NCI-H2081 treated with DMSO at 0.1 percent for 48 hours (cell line): ENCODE results near the gene PARD6G.
"Not testable (repeated sequence)": the region's sequence is repeated elsewhere in the genome, so short reads cannot be mapped to it uniquely, and the experiment has no call there.

Source experiments
- DNase-seq: peaks from one replicate; lab custom pipeline; 2025; lab: John Stamatoyannopoulos, UW

The PARD6G gene, protein sequence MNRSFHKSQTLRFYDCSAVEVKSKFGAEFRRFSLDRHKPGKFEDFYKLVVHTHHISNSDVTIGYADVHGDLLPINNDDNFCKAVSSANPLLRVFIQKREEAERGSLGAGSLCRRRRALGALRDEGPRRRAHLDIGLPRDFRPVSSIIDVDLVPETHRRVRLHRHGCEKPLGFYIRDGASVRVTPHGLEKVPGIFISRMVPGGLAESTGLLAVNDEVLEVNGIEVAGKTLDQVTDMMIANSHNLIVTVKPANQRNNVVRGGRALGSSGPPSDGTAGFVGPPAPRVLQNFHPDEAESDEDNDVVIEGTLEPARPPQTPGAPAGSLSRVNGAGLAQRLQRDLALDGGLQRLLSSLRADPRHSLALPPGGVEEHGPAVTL

DNA sequence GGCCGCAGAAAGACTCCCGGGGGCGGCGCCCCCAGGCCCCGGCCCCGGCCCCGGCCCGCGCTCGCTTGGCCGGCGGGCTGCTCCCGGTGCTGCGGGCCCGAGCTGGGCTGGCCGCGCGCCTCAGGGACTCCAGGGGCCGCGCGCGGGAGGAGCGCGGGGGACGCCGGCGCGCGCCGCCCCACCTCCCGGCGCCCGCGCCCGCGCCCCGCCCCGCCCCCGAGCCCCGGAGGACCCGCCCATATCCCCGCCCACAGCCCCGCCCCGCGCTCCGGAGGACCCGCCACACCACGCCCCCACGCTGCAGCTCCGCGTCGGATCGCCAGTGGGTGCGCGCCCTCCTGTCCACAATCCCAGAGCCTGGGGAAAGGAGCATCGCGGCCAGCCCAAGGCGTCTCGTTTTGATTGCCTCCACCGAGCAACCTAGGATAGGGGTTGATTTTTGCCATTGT is at the start of gene PARD6G:
TSS of gene PARD6G (minus strand) at position 122 of the 449 bp plus-strand sequence. CDS start 166 bp downstream, outside the sequence.
- DNase-seq: peak; percentile 4

DNA sequence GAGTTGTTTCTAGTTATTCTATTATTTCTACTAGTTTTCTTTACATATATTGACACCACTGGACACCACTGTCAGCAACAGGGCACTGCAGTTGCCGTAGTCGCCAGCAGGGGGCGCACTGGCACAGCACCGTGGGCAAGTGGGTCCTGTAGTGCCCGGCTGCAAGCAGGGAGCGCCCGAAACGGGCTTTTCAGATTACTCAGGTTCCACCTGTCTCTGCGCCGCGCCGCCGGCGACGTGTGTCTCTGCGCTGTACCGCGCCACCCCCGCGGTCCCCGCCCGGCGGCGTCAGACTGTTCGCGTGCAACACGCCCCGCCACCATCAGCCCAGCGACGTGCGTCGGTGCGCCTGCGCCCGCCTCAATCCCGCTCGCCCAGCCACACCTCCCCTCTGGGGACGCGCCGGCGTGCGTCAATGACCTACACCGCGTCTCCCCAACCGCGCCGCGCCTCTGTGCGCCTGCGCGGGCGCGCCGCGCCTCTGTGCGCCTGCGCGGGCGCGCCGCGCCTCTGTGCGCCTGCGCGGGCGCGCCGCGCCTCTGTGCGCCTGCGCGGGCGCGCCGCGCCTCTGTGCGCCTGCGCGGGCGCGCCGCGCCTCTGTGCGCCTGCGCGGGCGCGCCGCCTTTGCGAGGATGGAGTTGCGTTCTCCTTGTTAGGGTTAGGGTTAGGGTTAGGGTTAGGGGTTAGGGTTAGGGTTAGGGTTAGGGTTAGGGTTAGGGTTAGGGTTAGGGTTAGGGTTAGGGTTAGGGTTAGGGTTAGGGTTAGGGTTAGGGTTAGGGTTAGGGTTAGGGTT is 15.1 kb upstream of the PARD6G start:
- DNase-seq: not testable (repeated sequence)

DNA sequence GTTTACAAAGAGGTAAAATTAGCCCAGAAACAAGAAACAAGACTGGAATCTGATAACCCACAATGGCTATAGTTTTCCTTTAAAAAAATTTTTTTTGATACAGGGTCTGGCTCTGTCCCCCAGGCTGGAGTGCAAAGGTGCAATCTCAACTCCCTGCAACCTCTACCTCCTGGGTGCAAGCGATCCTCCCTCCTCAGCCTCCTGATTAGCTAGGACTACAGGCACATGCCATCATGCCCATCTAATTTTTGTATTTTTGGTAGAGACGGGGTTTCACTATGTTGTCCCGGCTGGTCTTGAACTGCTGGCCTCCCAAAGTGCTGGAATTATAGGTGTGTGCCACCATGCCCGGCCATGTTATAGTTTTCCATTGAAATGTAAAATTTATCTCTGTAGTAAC is 12.3 kb upstream of the PARD6G start:
- DNase-seq: no peak

DNA sequence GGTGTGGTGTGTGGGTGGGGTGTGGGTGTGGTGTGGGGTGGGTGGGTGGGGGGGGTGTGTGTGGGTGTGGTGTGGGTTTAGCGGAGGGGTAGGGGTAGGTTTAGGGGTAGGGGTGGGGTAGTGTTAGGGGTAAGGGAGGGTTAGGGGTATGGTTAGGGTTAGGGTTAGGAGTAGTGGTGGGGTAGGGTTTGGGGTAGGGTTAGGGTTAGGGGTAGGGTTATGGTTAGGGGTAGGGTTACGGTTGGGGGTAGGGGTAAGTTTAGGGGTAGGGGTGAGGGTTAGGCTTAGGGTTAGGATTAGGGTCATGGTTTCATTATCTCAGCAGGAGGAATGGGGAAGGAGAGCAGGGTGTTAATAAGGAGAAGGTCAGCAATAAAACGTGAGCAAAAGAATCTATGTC is 11.3 kb upstream of the PARD6G start:
- DNase-seq: no peak

DNA sequence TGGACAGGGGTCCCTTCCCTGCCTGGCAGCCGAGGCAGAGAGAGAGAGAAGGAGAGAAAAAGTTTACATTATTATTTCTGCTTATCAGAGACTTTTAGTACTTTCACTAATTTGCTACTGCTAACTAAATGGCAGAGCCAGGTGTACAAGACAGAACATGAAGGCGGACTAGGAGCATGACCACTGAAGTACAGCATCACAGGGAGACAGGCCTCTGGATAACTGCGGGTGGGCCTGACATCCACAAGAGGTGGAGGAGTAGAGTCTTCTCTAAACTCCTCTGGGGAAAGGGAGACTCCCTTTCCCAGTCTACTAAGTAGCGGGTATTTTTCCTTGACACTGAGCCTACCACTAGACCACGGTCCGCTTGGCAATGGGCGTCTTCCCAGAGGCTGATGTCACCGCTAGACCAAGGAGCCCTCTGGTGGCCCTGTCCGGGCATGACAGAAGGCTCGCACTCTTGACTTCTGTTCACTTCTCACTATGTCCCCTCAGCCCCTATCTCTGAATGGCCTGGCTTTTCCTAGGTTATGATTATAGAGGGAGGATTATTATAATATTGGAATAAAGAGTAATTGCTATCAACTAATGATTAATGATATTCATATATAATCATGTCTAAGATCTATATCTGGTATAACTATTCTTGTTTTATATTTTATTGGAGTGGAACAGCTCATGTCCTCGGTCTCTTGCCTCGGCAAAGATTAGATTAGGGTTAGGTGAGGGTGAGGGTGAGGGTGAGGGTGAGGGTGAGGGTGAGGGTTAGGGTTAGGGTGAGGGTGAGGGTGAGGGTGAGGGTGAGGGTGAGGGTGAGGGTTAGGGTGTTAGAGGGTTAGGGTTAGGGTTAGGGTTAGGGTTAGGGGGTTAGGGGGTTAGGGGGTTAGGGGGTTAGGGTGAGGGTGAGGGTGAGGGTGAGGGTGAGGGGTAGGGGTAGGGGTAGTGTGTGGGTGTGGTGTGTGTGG is 10.5 kb upstream of the PARD6G start:
- DNase-seq: not testable (repeated sequence)

DNA sequence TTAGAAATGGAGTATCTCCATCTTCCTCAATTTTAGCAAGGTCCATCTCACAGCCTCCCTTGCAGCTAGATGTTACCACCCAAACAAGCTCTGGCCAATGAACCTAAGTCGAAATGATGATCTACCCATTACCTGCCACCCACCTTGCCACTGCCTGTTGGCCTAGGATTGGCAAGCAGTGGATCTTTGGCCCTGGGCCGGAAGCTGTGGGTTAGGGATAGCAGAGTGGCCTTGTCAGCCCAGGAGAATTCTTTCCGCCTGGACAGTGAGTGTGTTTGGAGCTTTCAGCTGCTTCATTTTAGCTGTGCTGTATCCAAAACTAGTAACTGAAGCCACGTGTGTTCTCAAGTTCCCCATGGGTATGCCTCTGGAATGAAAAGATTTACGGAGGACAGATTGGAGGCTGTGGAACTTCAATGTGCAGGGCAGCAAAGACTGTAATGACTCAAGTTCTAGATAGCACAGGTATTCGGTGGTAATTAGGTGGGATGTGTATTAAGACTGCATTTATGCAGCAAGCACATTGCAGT is 7.7 kb upstream of the PARD6G start:
- no peak for DNase-seq

DNA sequence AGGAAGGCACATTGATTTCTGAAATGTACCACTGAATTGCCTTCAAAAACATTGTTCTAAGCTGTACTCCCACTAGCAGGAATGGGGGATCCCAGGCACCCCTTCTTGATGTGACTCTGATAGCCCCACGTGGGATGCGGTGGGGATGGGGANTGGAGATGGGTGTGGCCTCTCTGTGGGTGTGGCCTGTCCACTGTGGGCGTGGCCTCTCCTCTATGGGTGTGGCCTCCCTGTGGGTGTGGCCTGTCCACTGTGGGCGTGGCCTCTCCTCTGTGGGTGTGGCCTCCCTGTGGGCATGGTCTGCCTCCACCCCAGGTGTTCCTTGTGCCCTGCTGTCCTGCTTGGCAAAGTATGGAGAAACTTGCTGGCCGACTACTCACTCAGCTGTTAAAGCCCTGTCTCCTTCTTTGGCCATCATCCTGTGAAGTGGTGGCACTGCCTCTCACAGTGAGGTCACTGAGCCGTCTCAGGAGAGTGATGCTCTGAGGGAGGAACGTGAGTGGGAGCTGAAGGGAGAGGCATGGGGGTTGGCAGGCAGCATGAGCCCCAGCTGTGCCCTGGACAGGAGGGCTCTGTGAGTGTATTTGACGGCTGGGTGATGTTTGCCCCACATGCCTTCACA is 6.7 kb upstream of the PARD6G start:
- no peak for DNase-seq

DNA sequence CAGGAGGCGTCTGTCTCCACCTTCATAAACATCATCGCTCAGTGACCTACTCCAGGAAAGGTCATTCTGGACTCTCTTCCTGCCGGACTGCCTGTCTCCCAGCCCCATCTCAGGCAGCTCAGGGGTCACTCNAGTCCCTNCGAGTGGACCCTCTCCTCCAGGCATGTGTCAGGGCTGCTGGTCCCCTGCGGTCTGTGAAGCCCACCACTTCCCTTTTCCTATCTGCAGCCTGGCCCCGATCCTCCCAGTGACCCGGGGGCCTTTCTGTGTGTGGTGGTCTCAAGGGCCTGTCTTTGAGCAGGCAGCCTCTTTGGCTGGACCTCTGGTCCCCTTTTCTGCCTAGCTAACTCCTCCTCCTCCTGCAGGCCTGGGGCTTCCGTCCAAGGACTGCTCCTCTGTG is 5.9 kb upstream of the PARD6G start:
- no peak for DNase-seq

DNA sequence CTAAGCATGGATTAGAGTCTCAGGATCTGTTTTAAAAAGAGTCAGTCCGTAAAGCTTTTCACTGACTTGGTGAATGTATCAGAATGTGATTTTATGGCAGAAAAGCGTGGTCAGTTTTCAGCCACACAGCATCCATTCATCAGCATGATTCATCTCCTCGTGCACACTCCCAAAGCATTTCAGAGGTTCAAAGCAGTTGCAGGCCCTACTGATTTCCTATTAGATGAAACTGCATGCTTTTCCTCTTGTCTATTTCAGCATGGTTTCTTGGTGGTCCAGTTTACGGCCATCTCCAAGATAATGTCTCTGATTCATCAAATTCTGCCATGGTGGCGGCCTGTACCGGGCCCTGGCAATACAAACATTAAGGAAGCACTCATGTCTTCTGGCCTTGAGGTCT is 4.8 kb upstream of the PARD6G start:
- DNase-seq: no peak

DNA sequence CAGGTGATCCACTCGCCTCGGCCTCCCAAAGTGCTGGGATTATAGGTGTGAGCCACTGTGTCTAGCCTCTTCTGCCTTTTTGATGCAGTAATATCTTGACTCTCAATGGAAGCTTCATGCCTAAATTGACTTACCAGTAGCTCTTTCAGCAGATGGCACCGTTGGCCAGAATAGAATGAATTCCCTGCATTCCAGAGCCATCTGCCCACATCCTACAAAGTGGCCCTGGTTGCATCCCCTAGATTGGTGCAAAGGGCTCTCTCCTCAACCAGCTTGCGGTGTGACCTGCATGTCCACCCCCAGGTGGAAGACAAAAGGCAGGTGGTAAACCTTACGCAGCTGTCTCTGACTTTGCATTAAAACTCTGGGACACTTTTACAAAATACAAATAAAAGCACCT is 4.4 kb upstream of the PARD6G start:
- DNase-seq: no peak

DNA sequence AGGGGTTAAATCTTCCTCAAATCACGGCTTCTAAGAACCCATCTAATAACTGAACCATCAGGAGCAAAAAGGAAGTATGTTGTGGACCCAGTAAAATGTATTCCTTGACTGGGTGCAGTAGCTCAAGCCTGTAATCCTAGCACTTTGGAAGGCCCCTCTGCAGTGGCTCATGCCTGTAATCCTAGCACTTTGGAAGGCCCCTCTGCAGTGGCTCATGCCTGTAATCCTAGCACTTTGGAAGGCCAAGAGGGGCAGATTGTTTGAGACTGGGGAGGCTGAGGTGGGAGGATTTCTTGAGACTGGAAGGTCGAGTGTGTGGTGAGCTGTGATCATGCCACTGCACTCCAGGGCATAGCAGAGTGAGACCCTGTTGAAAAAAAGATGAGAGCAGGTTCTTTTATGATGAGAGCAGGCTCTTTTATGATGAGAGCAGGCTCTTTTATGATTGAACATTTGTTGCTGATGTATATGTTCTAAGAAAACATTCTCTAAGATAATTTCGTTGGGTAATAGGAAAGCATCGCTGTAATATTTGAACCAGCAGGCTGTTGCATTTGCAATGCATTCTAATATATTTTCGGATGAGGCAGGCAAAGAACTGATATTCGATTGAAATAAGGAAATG is 3.5 kb upstream of the PARD6G start:
- no peak for DNase-seq

DNA sequence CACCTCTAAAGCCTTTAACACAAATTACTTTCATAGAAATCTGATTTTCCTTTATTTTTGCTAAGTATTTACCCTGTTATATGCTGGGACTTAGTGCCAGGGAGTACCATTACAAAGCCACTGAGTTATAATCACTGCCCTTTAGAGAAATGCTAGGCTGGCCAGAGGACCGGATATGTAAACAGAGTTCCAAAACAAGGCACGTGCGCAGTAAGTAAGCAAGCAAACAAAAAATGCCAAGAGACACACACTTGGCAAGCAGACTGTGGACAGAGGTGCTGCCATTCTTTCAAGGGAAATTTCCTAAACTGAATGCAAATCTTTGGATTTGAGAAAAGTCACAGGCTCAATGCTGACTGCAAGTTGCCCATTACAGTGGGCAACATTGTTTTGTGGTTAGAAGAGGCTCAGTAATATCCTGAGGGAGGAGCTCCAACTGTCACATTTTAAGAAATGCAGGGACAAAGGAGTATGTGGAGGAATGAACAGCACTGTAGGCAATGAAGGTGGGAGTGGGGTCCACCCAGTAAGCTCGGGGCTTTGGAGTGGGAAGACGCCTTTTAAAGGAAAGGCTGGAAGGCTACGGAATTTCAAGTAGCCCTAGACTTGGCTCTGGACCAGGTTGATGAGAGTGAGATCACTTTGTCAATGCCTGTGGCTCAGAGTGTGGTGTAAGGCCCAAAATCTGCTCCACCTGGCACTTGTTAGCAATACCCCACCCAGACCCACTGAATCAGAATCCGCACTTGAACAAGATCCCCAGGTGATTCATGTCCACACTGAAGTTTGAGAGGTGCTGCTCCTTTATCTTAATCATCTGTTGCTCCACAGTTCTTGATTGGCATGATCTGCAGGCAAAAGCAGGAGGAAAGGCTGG is 2.1 kb upstream of the PARD6G start:
- no peak for DNase-seq

DNA sequence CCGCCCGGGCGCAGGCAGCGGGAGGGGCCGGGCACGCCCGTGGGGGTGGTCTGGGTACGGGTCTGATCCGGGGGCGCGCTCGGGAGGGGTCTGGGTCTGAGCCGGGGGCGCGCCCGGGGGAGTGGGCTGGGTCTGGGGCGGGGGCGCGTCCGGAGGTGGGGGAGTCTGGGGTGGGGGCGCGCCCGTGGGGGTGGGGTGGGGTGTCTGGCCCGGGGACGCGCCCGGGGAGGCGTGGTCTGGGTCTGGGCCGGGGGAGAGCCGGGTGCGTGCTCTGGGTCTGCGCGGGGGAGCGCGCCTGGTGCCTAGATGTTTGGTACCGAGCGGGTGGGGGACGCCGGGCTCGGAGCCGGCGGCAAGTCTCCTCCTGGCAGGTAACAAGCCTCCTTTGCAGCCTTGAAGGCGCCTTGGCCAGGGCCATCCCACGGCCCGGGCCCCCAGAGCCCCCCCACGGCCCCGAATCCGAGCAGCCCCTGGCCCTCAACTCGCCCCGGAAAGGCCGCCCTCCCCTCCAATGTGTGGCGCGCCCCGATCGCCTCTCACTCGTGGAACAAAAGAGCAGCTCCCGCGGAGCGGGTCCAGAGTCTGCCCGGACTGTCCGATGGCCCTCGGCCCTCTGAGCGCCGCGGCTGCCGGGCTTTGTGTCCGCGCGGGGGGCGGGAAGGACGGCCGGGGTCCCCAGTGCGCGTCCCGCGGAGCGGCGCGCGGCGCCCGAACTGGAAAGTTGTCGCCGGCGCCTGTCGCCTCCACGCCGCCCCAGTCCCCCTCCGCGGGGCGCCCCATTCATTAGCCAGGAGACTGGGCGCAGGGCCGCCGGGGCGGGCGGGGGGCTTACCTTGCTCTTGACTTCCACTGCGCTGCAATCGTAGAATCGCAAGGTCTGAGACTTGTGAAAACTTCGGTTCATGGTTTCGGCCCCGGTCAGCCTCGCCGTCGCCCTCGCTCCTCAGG is 595 bp downstream of the PARD6G start:
- no peak for DNase-seq

DNA sequence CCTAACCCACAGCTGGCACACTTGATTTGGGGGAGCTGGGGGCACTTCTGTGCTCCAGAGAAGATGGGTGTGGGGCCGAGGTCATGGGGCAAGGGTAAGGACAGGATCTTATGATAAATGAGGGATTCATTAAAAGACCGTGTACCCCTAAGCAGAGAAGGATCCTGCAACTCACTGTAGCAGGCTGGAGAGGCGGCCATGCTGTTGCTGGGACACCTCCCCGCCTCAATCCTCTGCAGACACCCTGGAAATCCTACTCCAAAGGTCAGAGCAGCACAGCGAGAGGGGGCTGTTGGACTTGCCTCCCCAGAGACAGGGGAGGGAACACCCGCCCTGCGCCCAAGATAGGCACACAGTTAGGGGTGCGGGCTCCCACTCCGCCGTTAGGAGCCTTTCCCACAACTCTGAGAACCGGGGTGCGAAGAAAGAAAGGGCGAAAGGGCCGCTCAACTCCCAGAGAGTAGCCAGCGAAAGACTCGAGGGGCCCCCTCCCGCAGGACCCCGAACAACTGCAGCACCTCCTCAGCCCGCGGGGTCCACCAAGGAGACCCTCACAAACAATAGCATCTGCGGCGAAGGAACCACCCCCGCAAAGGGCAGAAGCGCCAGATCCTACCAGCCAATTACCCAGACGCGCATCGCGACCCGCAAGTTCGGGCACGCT is 1.4 kb downstream of the PARD6G start:
- DNase-seq: no peak

DNA sequence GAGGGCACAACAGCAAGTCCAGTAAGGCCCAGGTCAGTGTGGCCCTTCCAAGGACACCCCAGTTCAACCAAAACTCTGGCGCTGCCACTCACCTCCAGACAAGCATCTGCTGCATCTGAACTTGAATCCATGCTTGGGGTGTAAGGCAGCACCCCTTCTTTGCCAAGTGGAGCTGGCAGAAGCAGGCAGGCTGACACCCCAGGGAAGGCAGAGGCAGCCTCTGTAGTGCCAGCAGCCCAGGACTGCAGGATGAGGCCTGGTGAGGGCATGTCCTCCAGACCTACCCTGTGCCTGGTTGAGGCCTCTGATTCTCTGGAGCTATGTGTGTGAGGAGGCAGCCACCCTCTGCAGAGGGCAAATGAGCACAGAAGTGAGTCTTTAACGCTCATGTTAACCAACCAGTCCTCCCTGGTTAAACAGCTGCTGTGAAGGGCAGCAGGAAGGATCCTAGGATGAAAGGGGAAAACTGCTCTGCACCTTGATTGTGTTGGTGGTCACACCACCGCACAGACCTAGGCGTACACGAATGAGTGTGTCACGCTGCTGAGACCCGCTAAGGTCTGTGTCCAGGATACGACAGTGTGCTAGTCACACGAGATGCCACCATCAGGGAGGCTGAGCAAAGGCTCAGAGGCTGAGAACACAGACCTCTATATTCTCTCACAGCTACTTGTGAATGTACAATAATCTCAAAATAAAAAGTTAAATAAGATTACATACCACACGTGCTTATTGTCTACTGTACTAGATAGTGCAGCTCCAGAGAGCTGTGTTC is 2.2 kb downstream of the PARD6G start:
- no peak for DNase-seq

DNA sequence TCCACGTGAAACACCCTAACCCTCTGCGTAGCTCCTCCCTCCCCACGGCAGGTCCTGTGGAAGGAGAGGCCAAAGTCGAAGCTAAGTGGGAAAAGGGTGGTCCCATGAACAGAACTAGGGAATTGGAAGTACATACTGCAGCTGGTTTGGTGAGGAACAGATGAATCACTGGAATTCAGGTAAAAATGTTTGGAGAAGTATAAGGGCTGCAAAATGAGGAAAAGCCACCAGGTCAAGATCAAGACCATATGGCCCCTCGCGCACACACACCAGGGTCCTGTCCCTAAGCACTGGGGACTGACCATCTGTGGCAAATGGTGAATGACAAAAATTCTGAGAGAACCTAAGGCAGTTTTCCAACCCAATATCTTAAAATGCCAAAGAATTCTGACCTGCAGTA is 3.1 kb downstream of the PARD6G start:
- DNase-seq: no peak

DNA sequence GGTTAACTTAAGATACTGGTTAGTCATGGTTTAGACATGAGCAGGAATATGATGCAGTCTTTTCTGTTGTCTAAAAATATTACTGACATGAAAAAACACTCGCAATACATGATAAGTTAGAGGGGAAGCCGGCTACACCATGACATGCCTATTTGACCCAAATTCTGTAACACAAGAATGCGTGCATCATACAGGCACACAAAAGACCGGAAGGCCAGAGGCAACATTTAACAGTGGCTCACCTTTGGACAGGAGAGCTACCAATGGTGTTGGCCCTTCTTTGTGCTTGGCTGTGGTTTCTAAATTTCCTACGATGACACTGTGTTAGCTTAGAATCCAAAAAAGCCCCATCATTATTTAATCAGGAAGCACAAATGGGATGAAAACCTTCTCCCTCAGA is 4.1 kb downstream of the PARD6G start:
- DNase-seq: no peak
